Fibroblast of lung (primary cell): ENCODE data around the gene CTPS2. TPM values are rescaled to one million over a fixed set of nuclear protein-coding genes. Genes with fewer than 3 reads are reported as not detected.

ENCODE experiments used
- DNase-seq, 2 donors: peaks; one replicate each; pipeline versions ENCODE4 v3.0.0 to v3.0.0-alpha.2; 2010; ENCODE audit warnings: low read depth in 2 of 2
- H2AFZ ChIP-seq: 2 replicates; pipeline ENCODE4 v1.5.1; 2012; ENCODE audit warnings: low read length, control low read depth, inconsistent platforms
- H3K27ac ChIP-seq: 2 replicates; pipeline ENCODE4 v1.5.1; 2011; ENCODE audit warnings: low read length, control low read depth; ENCODE audit not compliant: insufficient read depth
- H3K27me3 ChIP-seq: 2 replicates; pipeline ENCODE4 v1.5.1; 2011; ENCODE audit warnings: mild to moderate bottlenecking, low read length; ENCODE audit not compliant: control insufficient read depth, insufficient read depth
- H3K36me3 ChIP-seq: 2 replicates; pipeline ENCODE4 v1.5.1; 2011; ENCODE audit warnings: low read length; ENCODE audit not compliant: control insufficient read depth, insufficient read depth
- H3K4me1 ChIP-seq: 2 replicates; pipeline ENCODE4 v1.5.1; 2011; ENCODE audit warnings: low read length; ENCODE audit not compliant: control insufficient read depth, insufficient read depth; ENCODE audit errors: extremely low read depth
- H3K4me2 ChIP-seq: 2 replicates; pipeline ENCODE4 v1.5.1; 2011; ENCODE audit warnings: low read length, control low read depth; ENCODE audit not compliant: insufficient read depth; ENCODE audit errors: extremely low read depth
- H3K4me3 ChIP-seq, 4 experiments: fragments of 200-600 bp in 1 of 4; sonication (generic) in 1 of 4; replicated peaks in 1 of 4; 2 replicates each; pipeline ENCODE4 v1.5.1; 2011 to 2016; ENCODE audit warnings: low read length in 4 of 4, low read depth in 3 of 4, mild to moderate bottlenecking in 3 of 4, control low read depth in 2 of 4, inconsistent platforms in 1 of 4, mixed read lengths in 1 of 4; ENCODE audit not compliant: insufficient read depth in 1 of 4; ENCODE audit errors: control extremely low read depth in 1 of 4
- H3K79me2 ChIP-seq: 2 replicates; pipeline ENCODE4 v1.5.1; 2012; ENCODE audit warnings: mild to moderate bottlenecking, low read length, inconsistent platforms; ENCODE audit not compliant: control insufficient read depth, insufficient read depth
- H3K9ac ChIP-seq: 2 replicates; pipeline ENCODE4 v1.5.1; 2011; ENCODE audit warnings: mild to moderate bottlenecking, low read length, control low read depth; ENCODE audit not compliant: insufficient read depth
- H3K9me3 ChIP-seq: 2 replicates; pipeline ENCODE4 v1.5.1; 2012; ENCODE audit warnings: low read depth, low read length; ENCODE audit not compliant: control insufficient read depth, insufficient read depth
- H4K20me1 ChIP-seq: 2 replicates; pipeline ENCODE4 v1.5.1; 2011; ENCODE audit warnings: low read length; ENCODE audit not compliant: control insufficient read depth, insufficient read depth; ENCODE audit errors: extremely low read depth
- CTCF ChIP-seq, 2 donors: IDR thresholded peaks in 1 of 2; conservative IDR thresholded peaks in 1 of 2; 1 replicate in 1 of 2; 2 replicates in 1 of 2; pipeline ENCODE4 v1.5.1; 2011 to 2012; ENCODE audit warnings: low read length in 2 of 2, control low read depth in 1 of 2, inconsistent platforms in 1 of 2, low read depth in 1 of 2, mild to moderate bottlenecking in 1 of 2
- EZH2 ChIP-seq: IDR thresholded peaks from 2 replicates; pipeline ENCODE4 v1.5.1; 2012; ENCODE audit warnings: low read length, control low read depth, mild to moderate bottlenecking; ENCODE audit errors: missing control alignments
- polyA plus RNA-seq, 2 donors: library from polyadenylated mRNA; depleted of rRNA in 1 of 2; stranded (reverse) in 1 of 2; unstranded in 1 of 2; fragments of >200 nt; gene quantifications; 2 replicates each; pipeline ENCODE4 v1.2.1, GENCODE V29; 2011 to 2012; ENCODE audit warnings: missing spikeins in 1 of 2
- total RNA-seq: library from RNA; depleted of rRNA; stranded (reverse); fragments of >200 nt; gene quantifications from 2 replicates; pipeline ENCODE4 v1.2.1, GENCODE V29; 2014

CTPS2 gene
- total and polyA plus RNA-seq, 2 donors (not counting 1 experiment from before 2014, with no cell fraction given), result 5.4 to 9.9 TPM

- Histone ChIP-seq H3K4me1 (no peaks in the 10 kb centered on the region), H3K4me3 (no peak overlapping the region), H3K79me2 (no peaks in the 10 kb centered on the region), H2AFZ (no peak overlapping the region), H3K9ac (no peak overlapping the region), H3K9me3 (no peaks in the 10 kb centered on the region), H3K4me2 (no peak overlapping the region), H4K20me1 (no peaks in the 10 kb centered on the region), H3K36me3 (peaks cover 7% of the 10 kb centered on the region), H3K27ac (no peak overlapping the region), H3K27me3 (no peaks in the 10 kb centered on the region)
- no peak for DNase-seq
- TF ChIP-seq CTCF (conservative IDR thresholded peaks at IDR 0.05 in 1 of 2, IDR thresholded peaks at IDR 0.05 in 1 of 2; ENCODE audit: low read depth in 1 of 2, low read length in 2 of 2), result no peak
- no peak for TF ChIP-seq EZH2
Measured at GRCh38 chrX:16739574-16739973, 27.1 kb upstream of the CTPS2 start.

DNA sequence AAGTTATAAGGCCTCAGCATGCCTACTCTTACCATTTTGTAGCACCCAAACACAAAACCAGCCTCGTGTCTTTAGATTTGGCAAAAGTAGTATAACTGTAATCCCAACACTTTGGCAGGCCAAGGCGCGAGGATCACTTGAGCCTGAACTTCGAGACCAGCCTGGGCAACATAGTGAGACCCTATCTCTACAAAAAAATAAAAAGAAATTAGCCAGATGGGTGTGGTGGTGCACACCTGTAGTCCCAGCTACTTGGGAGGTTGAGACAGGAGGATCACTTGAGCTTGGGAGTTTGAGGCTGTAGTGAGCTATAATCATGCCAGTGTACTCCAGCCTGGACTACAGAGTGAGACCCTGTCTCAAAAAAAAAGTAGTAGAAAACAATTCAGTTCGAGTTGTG is 24.6 kb upstream of the CTPS2 start:
- no peak overlapping the region for H2AFZ ChIP-seq
- H3K79me2 ChIP-seq, result peaks cover 3% of the 10 kb centered on the region
- no peak overlapping the region for H3K27ac ChIP-seq
- H4K20me1 ChIP-seq, result no peaks in the 10 kb centered on the region
- TF ChIP-seq CTCF (conservative IDR thresholded peaks at IDR 0.05 in 1 of 2, IDR thresholded peaks at IDR 0.05 in 1 of 2; ENCODE audit: low read depth in 1 of 2, low read length in 2 of 2), result no peak
- TF ChIP-seq EZH2, result no peak
- H3K36me3 ChIP-seq, result peaks cover 4% of the 10 kb centered on the region
- no peaks in the 10 kb centered on the region for H3K9me3 ChIP-seq
- no peaks in the 10 kb centered on the region for H3K4me1 ChIP-seq
- no peak overlapping the region for H3K9ac ChIP-seq
- no peak overlapping the region for H3K4me3 ChIP-seq
- DNase-seq, result no peak
- H3K27me3 ChIP-seq, result no peaks in the 10 kb centered on the region
- H3K4me2 ChIP-seq, result no peak overlapping the region

- H3K79me2 ChIP-seq, result peaks cover 3% of the 10 kb centered on the region
- no peaks in the 10 kb centered on the region for H3K27me3 ChIP-seq
- no peak overlapping the region for H2AFZ ChIP-seq
- no peak for TF ChIP-seq CTCF (conservative IDR thresholded peaks at IDR 0.05 in 1 of 2, IDR thresholded peaks at IDR 0.05 in 1 of 2; ENCODE audit: low read depth in 1 of 2, low read length in 2 of 2)
- TF ChIP-seq EZH2, result no peak
- H3K9ac ChIP-seq, result no peak overlapping the region
- no peaks in the 10 kb centered on the region for H3K9me3 ChIP-seq
- H3K4me3 ChIP-seq, result no peak overlapping the region
- no peak for DNase-seq
- no peaks in the 10 kb centered on the region for H3K4me1 ChIP-seq
- H3K4me2 ChIP-seq, result no peak overlapping the region
- H3K27ac ChIP-seq, result no peak overlapping the region
- H4K20me1 ChIP-seq, result no peaks in the 10 kb centered on the region
- peaks cover 4% of the 10 kb centered on the region for H3K36me3 ChIP-seq
Measured at GRCh38 chrX:16733013-16733412, 20.5 kb upstream of the CTPS2 start.
